ENCODE measurements around the gene FBLN2. TPM values are rescaled to one million over a fixed set of nuclear protein-coding genes. Genes with fewer than 3 reads are reported as not detected.

FBLN2 gene
- polyA plus RNA-seq, 1 donor (not counting 4 experiments of a cell fraction or from before 2014, with no cell fraction given) = 0.72 TPM

- no peak overlapping the region for H2AFZ ChIP-seq (ENCODE audit: control insufficient read depth, low read length)
- H4K20me1 ChIP-seq (ENCODE audit: control insufficient read depth, extremely low read depth, insufficient read depth, low read length) = no peaks in the 10 kb centered on the region
- FAIRE-seq = no peak
- H3K9me1 ChIP-seq (ENCODE audit: control insufficient read depth, extremely low read depth, insufficient read depth, low read length) = no peaks in the 10 kb centered on the region
- H3K79me2 ChIP-seq (ENCODE audit: control insufficient read depth, insufficient read depth, low read length) = no peaks in the 10 kb centered on the region
- TF ChIP-seq CTCF (optimal IDR thresholded peaks at IDR 0.05 in 1 of 3, IDR thresholded peaks at IDR 0.05 in 1 of 3, conservative IDR thresholded peaks at IDR 0.05 in 1 of 3; ENCODE audit: extremely low read depth in 1 of 3, insufficient read depth in 2 of 3, low read length in 3 of 3) (no peak), EZH2 (IDR thresholded peaks at IDR 0.05; ENCODE audit: low read length) (no peak)
- no peaks in the 10 kb centered on the region for H3K9me3 ChIP-seq (ENCODE audit: control insufficient read depth, low read depth, low read length)
- no peaks in the 10 kb centered on the region for H3K36me3 ChIP-seq (ENCODE audit: control insufficient read depth in 2 of 2, extremely low read depth in 1 of 2, insufficient read depth in 2 of 2, low read length in 2 of 2)
- dilution Hi-C loops (cut with MboI; ENCODE audit: extremely low pct_ligation_motif_present, low sequenced_read_pairs) = no loop called here
- no peak overlapping the region for H3K4me3 ChIP-seq (ENCODE audit: control insufficient read depth in 2 of 3, extremely low read depth in 1 of 3, insufficient read depth in 2 of 3, low read depth in 1 of 3, low read length in 3 of 3)
- no peak overlapping the region for H3K9ac ChIP-seq (ENCODE audit: control insufficient read depth, extremely low read depth, insufficient read depth, low read length)
- H3K4me1 ChIP-seq (ENCODE audit: control insufficient read depth, extremely low read depth, insufficient read depth, low read length) = peaks cover 22% of the 10 kb centered on the region
- no peak overlapping the region for H3K4me2 ChIP-seq (ENCODE audit: control insufficient read depth, extremely low read depth, insufficient read depth, low read depth, low read length)
- H3K27me3 ChIP-seq (ENCODE audit: control insufficient read depth, extremely low read depth, insufficient read depth, low read length) = no peaks in the 10 kb centered on the region
- no peak for DNase-seq (ENCODE audit: low read depth, low spot score)
- peak overlapping the region; percentile 79 for H3K27ac ChIP-seq (ENCODE audit: control insufficient read depth, insufficient read depth, low read length)
Measured at GRCh38 chr3:13624021-13624420, 75.1 kb downstream of the FBLN2 start.

DNA sequence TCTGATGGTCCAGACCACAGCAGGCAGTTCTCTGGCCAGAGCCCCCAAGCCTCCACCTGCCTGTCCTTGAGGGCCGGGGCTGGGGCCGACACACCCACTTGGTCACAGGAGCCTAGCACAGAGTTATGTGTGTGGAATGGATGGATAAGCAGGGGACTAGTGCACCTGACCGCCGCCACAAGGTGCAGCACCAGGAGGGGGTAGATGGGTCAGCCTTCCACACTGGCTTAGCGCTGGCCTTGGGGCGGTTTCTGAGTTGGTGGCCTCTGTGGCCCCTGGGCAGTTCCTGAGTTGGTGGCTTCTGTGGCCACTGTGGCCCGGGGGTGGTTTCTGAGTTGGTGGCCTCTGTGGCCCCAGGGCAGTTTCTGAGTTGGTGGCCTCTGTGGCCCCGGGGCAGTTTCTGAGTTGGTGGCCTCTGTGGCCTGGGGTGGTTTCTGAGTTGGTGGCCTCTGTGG lies 75.8 kb downstream of the FBLN2 start:
- no peak for DNase-seq (ENCODE audit: low read depth, low spot score)
- no peak for FAIRE-seq
- dilution Hi-C loops (cut with MboI; ENCODE audit: extremely low pct_ligation_motif_present, low sequenced_read_pairs) = no loop called here

More for the DNA sequence above, 75.8 kb downstream of the FBLN2 start:
- H3K36me3 ChIP-seq (ENCODE audit: control insufficient read depth in 2 of 2, extremely low read depth in 1 of 2, insufficient read depth in 2 of 2, low read length in 2 of 2) = no peaks in the 10 kb centered on the region
- H2AFZ ChIP-seq (ENCODE audit: control insufficient read depth, low read length) = no peak overlapping the region
- H3K27me3 ChIP-seq (ENCODE audit: control insufficient read depth, extremely low read depth, insufficient read depth, low read length) = no peaks in the 10 kb centered on the region
- no peak overlapping the region for H3K9ac ChIP-seq (ENCODE audit: control insufficient read depth, extremely low read depth, insufficient read depth, low read length)
- H3K27ac ChIP-seq (ENCODE audit: control insufficient read depth, insufficient read depth, low read length) = no peak overlapping the region
- no peak overlapping the region for H3K4me3 ChIP-seq (ENCODE audit: control insufficient read depth in 2 of 3, extremely low read depth in 1 of 3, insufficient read depth in 2 of 3, low read depth in 1 of 3, low read length in 3 of 3)
- H3K4me1 ChIP-seq (ENCODE audit: control insufficient read depth, extremely low read depth, insufficient read depth, low read length) = peaks cover 22% of the 10 kb centered on the region
- no peaks in the 10 kb centered on the region for H4K20me1 ChIP-seq (ENCODE audit: control insufficient read depth, extremely low read depth, insufficient read depth, low read length)
- H3K79me2 ChIP-seq (ENCODE audit: control insufficient read depth, insufficient read depth, low read length) = no peaks in the 10 kb centered on the region
- TF ChIP-seq CTCF (optimal IDR thresholded peaks at IDR 0.05 in 1 of 3, IDR thresholded peaks at IDR 0.05 in 1 of 3, conservative IDR thresholded peaks at IDR 0.05 in 1 of 3; ENCODE audit: extremely low read depth in 1 of 3, insufficient read depth in 2 of 3, low read length in 3 of 3) = no peak
- no peak for TF ChIP-seq EZH2 (IDR thresholded peaks at IDR 0.05; ENCODE audit: low read length)
- no peak overlapping the region for H3K4me2 ChIP-seq (ENCODE audit: control insufficient read depth, extremely low read depth, insufficient read depth, low read depth, low read length)
- H3K9me1 ChIP-seq (ENCODE audit: control insufficient read depth, extremely low read depth, insufficient read depth, low read length) = no peaks in the 10 kb centered on the region
- H3K9me3 ChIP-seq (ENCODE audit: control insufficient read depth, low read depth, low read length) = no peaks in the 10 kb centered on the region

Data from keratinocyte (primary cell).